AG04449 (cell line): ENCODE results near the gene ATP8B1.

ENCODE experiments used
- CTCF ChIA-PET: fragments of 350-600 bp; formaldehyde crosslinking; extraction: SDS; loops from one replicate; lab custom pipeline; 2021; ENCODE audit warnings: antibody characterized with exemption; lab: Yijun Ruan, JAX
- POLR2A ChIA-PET: fragments of 400-600, 350-600 bp; formaldehyde crosslinking; extraction: SDS; loops from one replicate; lab custom pipeline; 2020; ENCODE audit warnings: antibody characterized with exemption, inconsistent platforms; lab: Yijun Ruan, JAX
- DNase-seq: peaks from one replicate; pipeline ENCODE4 v3.0.0-alpha.2; 2010; ENCODE audit warnings: low read depth, low spot score
- H3K4me3 ChIP-seq: 2 replicates; pipeline ENCODE4 v1.5.1; 2011; ENCODE audit warnings: low read depth, mild to moderate bottlenecking, control low read depth, low read length
- CTCF ChIP-seq: IDR thresholded peaks from one replicate; pipeline ENCODE4 v1.5.1; 2011; ENCODE audit warnings: mild to moderate bottlenecking, moderate library complexity, low read length, control low read depth, inconsistent platforms; ENCODE audit not compliant: insufficient read depth; ENCODE audit errors: missing control alignments

ATP8B1 gene

DNA sequence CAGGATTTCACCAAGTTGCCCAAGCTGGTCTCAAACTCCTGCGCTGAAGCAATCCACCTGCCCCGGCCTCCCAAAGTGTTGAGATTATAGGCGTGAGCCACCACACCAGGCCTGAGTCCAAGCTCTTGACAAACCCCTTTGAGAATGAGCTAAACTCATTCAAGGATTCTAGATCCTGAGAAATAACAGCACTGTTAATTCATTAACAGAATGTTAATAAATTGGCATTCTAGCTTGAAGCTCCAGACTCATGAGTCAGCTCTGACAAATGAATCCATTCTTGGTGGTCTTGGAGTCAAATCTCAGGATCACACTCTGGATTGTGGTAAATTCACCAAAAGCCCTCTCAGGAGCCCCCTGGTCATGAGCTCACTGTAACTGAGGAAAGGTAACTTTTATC lies 183.2 kb downstream of the ATP8B1 start:
- CTCF ChIA-PET = interaction anchor here (0.9 to 1.0 kb wide), 2 partner anchors 10 to 13 kb away, joined by 4 read pairs; no protein-coding TSS in a partner anchor
- H3K4me3 ChIP-seq = no peak overlapping the region
- POLR2A ChIA-PET = interaction anchor here (0.5 kb wide), 1 partner anchor 21 kb away, joined by 3 read pairs; no protein-coding TSS in a partner anchor

DNA sequence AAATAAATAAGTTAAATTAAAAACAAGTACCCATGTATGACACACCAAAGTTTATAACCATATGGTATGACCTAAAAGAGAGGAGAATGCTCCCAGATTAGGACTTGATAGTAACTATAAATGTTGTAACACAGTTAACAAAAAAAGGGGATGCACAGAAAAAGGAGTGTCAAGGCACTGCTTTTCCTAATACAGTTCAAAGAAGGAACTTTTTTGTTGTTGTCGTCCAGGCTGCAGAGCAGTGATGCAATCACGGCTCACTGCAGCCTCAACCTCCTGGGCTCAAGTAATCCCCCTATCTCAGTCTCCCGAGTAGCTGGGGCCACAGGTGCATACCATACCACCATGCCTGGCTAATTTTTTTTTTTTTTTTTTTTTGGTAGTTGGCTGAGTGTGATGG lies 184.2 kb downstream of the ATP8B1 start:
- H3K4me3 ChIP-seq = no peak overlapping the region
- TF ChIP-seq CTCF = no peak
- POLR2A ChIA-PET = no interaction called here
- CTCF ChIA-PET = interaction anchor here (0.9 kb wide), 1 partner anchor 11 kb away, joined by 4 read pairs; no protein-coding TSS in a partner anchor
- no peak for DNase-seq

More for the DNA sequence above, 183.2 kb downstream of the ATP8B1 start:
- no peak for DNase-seq
- TF ChIP-seq CTCF = no peak

DNA sequence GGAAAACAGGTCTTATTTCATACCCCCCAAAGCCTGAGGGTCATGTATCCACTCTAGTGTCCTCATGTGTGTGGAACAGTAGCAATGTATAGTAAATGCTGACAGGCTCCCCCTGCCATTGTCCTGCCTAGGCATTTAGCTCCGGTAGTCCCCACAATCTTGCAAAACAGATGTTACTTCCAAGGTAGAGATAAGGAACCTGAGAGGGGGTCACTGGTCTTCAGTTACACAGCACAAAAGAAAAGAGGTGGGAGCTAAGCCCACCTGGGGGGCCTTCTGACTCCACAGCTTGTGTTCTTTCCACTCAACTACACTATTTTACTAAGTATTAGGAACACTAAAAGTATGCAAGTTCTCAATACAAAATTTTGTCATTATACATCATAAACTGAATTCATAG lies 199.2 kb downstream of the ATP8B1 start:
- no peak for DNase-seq
- TF ChIP-seq CTCF = no peak
- POLR2A ChIA-PET = no interaction called here
- CTCF ChIA-PET = no interaction called here
- no peak overlapping the region for H3K4me3 ChIP-seq
